ENCODE results near the gene ZPR1.
A peak's percentile ranks its signal among the peaks of the same experiment; 100 is the strongest.
"Not testable (repeated sequence)": the region's sequence is repeated elsewhere in the genome, so short reads cannot be mapped to it uniquely, and the experiment has no call there.

The ZPR1 gene

GRCh38 chr11:116787786-116788486, at the start of gene ZPR1:
Gene ZPR1 (minus strand): TSS chr11:116788023. CDS start chr11:116787990, 33 bp downstream.
- peak in 1 of 2 experiments; percentile 21 for DNase-seq

DNA sequence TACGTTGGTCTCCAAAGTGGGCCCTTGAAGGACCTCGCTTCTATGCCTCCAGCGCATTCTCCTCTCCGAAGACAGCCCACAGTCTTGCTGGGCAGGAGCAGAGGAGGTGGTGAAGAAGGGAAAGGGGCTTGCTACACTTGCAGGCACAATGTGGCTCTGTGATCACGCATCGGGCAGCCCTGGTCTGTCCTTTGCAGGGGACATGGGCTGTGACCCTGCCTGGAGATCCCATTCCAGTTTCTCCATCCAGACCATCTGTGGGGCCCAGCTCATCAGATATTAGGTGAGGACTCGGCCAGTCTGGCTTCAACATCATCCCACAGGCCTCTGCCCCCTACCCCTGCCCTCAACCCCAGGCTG, 48.8 kb upstream of the ZPR1 start:
- DNase-seq: no peak

DNA sequence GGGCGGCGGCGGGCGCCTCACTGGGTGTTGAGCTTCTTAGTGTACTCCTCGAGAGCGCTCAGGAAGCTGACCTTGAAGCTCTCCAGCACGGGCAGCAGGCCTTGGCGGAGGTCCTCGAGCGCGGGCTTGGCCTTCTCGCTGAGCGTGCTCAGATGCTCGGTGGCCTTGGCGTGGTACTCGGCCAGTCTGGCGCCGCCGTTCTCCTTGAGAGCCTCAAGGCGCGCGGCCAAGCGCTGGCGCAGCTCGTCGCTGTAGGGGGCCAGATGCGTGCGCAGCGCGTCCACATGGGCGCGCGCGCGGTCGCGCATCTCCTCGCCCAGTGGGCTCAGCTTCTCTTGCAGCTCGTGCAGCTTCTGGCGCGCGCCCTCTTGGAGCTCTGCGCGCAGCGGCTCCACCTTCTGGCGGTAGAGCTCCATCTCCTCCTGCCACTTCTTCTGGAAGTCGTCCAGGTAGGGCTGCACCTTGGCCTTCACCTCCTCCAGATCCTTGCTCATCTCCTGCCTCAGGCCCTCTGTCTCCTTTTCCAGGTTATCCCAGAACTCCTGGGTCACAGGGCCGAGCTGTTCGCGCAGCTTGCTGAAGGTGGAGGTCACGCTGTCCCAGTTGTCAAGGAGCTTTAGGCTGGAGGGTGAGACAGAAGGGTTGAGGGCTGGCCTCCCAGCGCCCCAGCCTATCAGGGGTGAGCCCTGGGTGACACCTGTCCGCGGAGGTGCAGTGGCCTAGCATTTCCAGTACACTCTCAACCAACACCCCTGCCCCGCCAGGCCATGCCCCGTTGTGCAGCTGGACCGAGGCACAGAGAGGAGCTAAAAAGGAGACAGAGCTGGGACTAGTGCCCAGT, 48.2 kb upstream of the ZPR1 start:
- DNase-seq: peak; percentile 79 to 85

DNA sequence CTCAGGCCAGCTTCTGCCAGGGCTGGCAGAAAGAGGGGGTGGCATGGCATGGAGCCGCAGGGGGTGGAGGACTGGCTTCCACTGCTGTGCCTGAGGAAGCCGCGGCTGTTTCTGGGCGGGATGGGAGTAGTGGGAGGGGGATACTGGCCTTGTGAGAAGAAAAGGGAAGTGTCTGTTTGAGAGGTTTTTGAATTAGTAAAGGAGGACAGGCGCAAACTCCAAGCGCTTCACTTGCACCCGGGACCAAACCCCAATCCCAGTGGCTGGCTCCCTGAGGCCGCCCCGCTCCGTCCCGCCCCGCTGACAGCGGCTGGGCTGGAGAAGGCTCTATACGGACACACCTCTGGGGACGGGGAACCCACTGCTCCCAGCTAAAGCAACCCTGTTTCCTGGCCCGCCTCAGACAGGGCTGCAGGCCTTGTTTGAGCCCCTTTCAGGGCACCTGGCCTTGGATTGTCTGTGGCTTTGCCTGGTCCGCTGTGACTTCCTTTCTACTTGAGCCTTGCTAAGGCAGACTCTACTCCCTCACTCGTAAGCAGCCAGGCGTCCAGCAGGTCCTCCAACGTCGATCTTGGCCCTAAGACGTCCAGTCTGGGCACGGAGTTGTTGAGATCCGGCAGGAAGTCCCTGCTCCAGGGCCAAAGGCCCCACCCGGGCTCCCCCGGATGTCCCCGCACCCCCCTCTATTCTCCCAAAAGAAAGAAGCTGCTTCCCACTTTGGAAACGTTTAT, 47.4 kb upstream of the ZPR1 start:
- no peak for DNase-seq

- DNase-seq: not testable (repeated sequence)
Measured at GRCh38 chr11:116834535-116835041, 46.8 kb upstream of the ZPR1 start.

DNA sequence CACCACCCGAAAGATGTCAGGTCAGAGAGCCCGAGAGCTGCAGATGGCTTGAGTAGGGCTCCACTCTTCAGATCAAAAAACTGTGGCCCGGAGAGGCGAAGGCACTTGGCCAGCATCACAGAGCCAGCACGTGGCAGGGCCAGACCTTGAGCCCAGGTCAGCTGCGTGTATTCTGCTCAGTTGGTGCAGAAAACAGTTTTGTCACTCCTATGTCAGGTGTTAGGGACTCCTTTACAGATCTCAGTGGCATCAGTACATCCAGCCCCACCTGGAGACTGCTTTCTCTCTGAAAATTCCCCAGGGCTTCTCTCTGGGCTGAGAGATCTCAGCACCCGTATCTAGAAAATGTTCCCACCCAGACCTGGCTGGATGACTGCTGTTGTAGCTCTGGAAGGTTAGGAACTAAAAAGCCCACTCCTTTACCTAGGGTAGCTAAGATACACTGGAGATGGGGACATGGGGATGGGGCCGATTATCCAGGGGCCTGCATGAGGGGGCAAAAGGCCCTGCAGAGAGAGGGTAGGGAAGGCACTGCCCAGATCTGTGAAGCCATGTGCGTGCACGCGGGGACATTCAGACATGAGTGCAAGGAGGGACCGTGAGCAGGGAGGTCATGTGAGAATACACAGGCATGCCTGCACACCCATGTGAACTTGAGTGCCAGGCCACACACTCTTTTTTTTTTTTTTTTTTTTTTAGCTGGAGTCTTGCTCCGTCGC, 46.2 kb upstream of the ZPR1 start:
- DNase-seq: no peak

DNA sequence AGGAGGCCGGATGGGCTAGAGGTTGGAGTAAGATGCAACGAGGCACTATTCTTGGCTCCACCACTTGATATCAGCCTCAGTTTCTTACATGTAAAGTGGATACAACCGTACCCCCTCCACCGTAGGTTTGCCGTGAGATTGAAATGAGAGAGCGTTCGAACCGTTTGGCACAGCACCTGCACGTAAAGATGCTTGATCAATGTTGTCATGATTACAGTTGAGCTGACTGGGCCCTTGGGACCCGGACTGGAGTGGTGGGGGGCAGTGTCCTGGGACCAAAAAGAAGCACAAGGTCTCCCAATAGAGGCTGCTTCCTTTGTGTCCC, 45.6 kb upstream of the ZPR1 start:
- DNase-seq: no peak

DNA sequence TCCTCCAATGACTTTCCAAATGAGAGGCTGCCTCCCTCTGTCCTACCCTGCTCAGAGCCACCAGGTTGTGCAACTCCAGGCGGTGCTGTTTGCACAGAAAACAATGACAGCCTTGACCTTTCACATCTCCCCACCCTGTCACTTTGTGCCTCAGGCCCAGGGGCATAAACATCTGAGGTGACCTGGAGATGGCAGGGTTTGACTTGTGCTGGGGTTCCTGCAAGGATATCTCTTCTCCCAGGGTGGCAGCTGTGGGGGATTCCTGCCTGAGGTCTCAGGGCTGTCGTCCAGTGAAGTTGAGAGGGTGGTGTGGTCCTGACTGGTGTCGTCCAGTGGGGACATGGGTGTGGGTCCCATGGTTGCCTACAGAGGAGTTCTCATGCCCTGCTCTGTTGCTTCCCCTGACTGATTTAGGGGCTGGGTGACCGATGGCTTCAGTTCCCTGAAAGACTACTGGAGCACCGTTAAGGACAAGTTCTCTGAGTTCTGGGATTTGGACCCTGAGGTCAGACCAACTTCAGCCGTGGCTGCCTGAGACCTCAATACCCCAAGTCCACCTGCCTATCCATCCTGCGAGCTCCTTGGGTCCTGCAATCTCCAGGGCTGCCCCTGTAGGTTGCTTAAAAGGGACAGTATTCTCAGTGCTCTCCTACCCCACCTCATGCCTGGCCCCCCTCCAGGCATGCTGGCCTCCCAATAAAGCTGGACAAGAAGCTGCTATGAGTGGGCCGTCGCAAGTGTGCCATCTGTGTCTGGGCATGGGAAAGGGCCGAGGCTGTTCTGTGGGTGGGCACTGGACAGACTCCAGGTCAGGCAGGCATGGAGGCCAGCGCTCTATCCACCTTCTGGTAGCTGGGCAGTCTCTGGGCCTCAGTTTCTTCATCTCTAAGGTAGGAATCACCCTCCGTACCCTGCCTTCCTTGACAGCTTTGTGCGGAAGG, 44.8 kb upstream of the ZPR1 start:
- no peak for DNase-seq

GRCh38 chr11:116831790-116832349, 44.0 kb upstream of the ZPR1 start:
- no peak for DNase-seq

GRCh38 chr11:116830184-116830912, 42.5 kb upstream of the ZPR1 start:
- no peak for DNase-seq

- DNase-seq: no peak
Measured at GRCh38 chr11:116829525-116830183, 41.8 kb upstream of the ZPR1 start, which contains the start of gene APOC3. Gene APOC3 (plus strand): TSS chr11:116829907. CDS start chr11:116830583, 676 bp downstream.

GRCh38 chr11:116828632-116829524, 41.1 kb upstream of the ZPR1 start:
- no peak for DNase-seq

- no peak for DNase-seq
Measured at GRCh38 chr11:116827461-116827860, 39.6 kb upstream of the ZPR1 start.

DNA sequence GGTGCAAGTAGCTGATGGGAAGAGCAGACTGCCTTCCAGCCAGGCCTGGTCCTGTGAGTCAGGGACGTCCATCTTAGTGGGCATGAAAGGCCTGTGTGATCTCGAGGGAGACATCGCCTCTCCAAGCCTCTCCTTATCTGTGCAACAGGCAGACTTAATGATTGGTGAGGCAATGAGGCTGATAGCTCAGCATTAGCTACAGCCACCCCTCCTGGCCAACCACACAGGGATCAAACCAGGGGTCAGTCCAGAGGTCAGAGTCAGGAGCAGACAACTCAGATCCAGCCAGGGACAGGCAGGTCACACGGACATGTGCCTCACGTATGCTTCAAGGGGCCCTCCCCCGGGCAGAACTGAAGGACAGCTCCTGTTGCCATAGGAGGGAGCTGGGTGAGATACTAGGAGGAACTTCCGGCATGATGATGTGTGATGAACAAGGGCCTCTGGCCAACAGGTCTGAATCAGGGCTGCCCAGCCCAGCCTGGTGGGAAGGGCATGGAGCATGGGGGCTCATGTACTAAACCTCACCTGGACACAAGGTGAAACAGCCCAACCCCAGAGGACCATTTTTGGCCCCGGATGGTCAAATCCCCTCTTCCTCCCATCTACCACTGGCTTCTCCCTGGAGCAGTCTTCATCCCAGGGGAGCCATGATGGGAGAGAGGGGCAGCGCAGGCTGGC, 39.1 kb upstream of the ZPR1 start:
- DNase-seq: no peak

- no peak for DNase-seq
Measured at GRCh38 chr11:116825854-116826750, 38.3 kb upstream of the ZPR1 start.

DNA sequence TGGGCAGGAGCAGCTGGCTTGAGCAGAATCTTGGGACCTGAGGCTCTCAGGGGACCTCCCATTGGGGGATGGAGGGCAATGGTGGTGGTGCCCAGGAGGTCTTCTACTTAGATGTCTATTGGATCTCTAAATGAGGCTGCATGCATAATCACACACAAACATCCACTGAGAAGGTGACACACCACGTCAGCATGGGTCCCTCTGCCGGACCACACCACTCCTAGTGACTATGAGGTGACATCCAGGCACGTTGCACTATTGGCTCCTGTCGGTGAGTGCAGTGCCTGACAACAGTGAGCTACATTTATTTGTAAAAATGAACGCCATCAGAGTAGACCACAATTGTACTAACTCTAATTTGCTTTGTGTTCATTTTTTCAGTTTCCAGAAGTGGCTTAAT, 37.6 kb upstream of the ZPR1 start:
- DNase-seq: no peak

All from NCI-H187 (cell line).